ENCODE data around the gene TLK2.
"Not testable (repeated sequence)": the region's sequence is repeated elsewhere in the genome, so short reads cannot be mapped to it uniquely, and the experiment has no call there.

DNA sequence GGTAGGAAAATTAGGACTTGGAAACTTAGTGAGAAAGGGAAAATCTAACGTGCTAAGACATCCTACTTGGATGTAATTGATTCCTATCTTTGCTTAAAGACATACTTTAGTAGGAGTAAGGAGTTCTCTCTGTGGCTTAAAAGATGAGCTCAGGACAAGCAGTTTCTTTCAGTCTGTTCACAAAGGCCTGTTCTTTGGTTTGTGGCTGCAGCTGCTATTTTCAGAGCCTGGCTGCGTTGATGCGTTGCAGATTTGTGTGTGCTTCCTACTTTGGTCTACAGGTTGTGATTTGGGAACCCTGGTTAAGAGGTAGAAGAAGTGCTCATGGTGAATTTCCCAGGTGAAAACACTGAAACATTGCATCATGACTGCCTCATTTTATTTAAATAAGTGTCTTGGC is 24.5 kb upstream of the TLK2 start:
- TF ChIP-seq, protein P1, sequence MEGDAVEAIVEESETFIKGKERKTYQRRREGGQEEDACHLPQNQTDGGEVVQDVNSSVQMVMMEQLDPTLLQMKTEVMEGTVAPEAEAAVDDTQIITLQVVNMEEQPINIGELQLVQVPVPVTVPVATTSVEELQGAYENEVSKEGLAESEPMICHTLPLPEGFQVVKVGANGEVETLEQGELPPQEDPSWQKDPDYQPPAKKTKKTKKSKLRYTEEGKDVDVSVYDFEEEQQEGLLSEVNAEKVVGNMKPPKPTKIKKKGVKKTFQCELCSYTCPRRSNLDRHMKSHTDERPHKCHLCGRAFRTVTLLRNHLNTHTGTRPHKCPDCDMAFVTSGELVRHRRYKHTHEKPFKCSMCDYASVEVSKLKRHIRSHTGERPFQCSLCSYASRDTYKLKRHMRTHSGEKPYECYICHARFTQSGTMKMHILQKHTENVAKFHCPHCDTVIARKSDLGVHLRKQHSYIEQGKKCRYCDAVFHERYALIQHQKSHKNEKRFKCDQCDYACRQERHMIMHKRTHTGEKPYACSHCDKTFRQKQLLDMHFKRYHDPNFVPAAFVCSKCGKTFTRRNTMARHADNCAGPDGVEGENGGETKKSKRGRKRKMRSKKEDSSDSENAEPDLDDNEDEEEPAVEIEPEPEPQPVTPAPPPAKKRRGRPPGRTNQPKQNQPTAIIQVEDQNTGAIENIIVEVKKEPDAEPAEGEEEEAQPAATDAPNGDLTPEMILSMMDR (IDR thresholded peaks at IDR 0.05): not testable (repeated sequence)
- TF ChIP-seq EP300, POLR2A (IDR thresholded peaks at IDR 0.05): not testable (repeated sequence)
